HG03565 (cell line): Measurements from ENCODE around the gene APOC3.

Experiments
- ATAC-seq: cut with Tn5 transposase; IDR thresholded peaks from one replicate; pipeline ENCODE4 v1.9.1; 2021; ENCODE audit warnings: mild to moderate bottlenecking, moderate library complexity; ENCODE audit not compliant: unreplicated experiment

Gene APOC3

DNA sequence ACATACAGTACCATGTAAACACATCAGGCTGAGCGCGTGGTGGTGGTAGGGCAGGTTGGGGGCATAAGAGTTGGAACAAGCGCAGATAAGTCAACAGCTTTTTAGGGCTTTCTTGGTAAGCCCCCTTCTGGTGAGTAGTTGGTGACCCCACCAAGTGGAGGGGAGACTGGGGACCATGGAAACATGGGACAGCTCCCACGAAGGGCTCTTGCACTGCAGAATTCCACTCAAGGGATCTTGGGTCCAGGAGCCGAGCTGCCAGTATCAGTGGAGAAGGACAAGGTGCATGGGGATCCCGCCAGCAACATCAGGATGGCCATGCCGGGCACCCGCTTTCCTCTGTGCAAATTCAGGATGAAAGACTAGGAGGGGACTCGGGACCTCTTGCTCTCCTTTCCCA is 14.0 kb downstream of the APOC3 start:
- ATAC-seq, result no peak

DNA sequence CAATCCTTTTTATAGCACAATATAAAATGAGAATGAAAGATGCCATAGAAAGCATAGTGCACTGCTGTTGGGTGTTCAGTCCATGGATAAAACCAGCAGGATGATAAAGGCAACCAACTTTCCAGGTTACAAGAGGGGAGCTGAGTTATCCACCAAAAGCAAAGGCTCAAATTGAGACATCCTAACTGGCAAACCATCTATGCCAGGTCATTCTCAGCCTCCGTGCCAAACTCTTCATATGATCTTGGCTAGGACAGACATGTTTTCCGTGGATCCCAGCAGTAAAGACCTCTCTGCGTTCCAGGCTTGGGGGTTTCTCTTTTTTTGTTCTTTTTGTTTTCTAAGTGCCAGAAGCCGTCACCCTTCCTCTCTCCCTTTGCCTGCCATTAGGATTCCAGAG is 15.0 kb downstream of the APOC3 start:
- ATAC-seq, result no peak

DNA sequence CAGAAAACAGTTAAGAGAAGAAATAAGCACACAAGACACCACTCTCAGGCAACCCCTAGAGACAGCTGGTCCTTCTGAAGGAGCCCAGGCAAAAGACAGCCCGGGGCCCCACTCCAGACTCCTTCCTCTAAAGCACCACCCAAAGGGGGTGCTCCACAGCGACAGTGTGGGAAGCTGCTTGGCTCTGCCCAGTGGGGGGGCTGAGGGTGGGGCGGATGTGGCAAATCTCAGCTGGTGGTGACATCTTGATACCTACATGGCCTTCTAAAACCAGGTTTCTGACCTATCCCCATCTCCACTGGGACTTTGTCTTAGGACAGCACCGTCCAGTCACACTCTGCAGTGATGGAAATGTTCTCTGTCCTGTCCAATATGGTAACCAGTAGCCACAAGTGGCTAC is 17.9 kb downstream of the APOC3 start:
- no peak for ATAC-seq

DNA sequence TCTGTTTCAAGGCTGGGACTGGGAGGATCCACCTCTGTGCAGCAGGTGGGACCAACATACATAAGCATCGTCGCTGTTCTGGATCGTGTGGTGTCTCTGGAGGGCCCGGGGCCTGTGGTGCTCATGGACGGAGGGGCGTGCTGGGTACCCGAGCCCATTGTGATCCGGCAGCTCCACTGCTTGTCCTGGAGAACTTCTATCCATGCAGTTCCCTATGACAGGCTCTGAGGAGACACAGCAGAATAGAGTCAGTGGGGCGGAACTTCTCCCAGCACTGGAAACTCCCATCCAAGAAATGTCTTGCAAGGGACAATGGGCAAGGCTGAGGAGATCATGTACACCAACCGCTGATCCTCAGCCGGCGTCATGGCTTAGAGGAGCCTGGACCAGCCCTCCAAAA is 19.4 kb downstream of the APOC3 start:
- no peak for ATAC-seq

DNA sequence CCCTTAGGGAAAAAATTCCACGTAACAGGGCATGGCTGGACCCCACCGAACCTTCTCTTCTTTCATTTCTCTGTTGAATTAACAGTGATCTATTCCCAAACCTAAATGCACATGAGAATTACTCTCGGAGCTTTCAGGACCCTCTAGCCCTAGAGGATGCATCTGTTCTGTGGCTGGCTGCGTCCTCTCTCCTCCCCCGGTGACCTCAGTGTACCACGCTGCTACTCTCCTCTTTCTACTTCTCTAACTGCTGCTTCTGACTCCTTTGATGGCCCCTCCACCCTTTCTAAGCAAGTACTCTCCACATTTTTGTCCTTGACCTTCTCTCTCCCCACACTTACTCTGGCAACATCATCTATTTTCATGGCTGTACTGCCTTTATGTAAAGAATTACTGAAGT is 19.8 kb downstream of the APOC3 start:
- no peak for ATAC-seq

DNA sequence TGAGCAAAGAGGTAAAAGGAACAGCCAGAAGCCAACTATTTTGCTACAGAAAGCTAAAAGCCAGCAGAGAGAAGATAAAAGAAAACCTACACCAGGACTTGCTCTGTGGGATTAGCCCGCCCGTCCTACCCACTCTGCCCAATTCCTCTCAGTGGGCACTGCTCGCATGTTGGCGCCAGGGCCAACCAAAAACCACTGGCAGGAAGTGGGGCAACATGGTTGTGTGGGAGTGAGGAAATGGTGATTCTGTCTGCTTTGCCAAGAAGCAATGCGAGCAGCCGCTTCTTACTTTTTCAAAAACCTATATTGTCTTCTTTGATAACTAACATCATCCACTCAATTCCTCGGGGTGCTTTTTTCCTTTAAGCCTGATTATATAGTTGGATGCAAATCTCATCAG is 21.9 kb downstream of the APOC3 start:
- no peak for ATAC-seq

DNA sequence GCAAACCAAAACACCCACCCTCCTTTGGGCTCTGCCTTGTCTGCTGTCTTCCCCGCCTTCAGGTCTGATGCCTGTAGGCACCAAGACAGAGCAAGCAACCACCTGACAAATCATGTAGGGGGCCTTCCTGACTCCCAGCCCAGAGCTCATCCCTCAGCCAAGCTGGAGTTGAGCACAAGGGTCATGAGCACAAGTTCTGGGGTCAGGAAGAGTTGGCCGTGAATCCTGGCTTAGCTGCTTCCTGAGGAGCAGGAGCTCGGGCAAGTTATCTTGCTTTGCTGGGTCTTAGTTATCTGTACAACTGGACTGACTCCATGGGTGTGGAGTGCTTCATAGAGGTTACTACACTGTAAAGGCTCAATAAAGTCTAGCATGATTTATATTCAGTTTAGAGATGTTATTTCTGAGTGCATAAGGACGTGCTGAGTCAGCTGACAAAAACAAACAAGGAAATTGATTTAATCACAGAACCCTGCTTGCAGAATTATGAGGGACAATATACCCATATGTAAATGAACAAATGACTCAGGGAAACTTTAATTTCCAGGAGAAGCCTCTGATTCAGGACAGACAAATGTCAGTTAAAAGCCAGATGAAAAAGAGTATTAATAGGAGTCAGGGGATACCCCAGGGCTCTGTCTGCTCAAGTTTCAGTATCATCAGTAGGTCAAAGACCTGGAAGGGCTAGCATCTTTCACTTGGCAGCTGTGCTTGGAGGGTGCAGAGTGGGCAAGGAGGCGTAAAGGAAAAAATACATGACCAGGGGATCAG is 22.7 kb downstream of the APOC3 start:
- ATAC-seq, result no peak

DNA sequence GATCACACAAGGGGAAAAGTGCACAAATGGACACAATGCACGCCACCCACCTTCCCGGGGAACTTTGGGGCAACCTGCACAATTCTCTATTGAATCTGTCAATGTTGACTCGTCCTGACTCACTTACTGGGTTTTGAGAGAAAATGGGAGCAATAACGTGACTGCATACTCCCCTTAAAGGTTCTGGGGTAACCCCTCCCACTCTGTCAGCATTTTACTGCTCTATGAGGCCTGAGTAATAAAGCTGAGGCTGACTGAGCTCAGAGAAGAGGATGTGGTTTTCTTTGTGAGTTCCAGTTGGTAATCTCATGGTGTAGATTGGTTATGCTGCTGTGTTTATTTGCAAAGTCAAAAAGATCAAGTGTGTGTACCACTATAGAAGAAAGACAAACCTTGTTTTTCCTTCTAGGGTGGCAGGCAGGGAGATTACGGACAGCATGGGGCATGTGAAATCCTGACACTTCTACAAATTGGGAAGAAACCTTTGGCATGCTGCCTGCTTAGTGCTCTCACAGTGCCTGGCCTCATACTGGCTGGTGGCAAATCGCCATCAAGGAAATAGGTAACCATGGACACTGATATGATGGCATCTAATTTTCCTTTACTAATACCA is 23.9 kb downstream of the APOC3 start:
- ATAC-seq, result peak; percentile 91

DNA sequence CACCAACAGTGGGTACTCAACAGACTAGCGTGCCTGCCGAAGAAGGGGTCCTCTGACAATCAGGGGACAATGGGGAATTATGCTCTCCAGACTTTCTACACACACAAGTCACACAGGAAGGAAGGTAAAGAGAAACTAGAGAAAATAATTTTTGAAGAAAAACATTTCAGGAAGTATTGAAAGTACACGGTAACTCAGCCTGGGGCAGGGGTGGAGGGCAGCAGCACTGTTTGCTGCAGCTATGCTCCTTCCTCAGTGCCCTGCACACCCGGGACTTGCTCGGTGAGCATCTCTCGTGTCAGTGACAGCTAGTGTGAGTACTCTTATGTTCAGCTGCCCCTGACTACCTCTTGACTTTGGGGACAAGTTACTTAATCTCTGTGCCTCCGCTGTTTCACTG is 25.7 kb downstream of the APOC3 start:
- no peak for ATAC-seq

DNA sequence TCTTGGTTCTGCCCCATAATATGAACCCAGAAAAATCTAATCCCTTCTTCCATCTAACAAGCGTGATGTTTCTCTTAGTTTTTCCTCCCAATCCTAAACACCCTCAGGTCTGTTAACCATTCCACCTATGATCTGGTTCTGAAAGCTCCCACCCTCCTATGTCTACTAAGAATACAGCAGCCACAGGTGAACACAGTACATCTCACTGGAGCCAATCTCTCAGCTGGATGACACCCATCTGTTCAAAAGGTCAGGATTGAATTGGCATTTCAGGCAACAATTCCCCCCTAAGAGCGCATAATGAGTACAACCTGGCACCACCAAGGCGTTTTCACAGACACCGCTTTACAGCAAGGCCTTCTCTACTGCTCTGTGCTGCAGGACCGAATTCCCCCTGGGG is 26.7 kb downstream of the APOC3 start:
- no peak for ATAC-seq

DNA sequence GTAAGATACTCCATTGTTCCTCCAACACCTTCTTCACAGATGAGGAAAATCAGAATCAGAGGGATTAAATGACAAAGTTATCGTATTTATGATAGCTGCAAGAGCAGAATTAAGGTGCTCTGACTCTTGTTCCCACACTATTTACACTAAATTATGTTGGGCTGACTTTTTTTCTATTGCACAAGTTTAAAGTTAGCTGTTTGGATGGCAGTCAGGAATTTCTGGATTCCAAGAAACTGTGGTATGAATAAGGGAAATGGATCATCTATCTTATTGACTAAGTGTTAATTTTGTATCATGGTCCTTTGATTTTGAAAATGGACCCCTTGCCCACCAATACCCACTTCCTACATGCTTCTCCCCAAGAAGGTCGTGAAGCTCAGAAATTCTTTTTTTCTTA is 27.6 kb downstream of the APOC3 start:
- ATAC-seq, result no peak

DNA sequence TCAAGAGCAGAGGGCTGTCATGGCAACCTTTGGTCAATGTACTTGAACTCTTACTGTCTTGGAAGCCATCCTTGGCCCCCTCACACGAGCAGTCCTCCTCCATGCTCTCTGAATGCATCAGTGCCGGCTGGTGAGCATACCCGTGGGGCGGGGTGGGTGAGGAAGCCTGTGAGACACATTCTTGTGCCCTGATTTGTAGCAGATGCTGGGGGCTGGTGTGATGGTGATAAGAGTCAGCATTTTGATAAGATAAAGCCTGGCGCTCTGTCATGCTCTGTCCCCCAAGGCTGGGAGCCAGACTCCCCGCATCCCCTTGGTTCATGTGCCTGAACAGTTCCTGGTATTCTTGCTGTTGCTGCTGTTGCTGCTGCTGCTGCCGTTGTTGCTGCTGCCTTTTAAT is 28.2 kb downstream of the APOC3 start:
- no peak for ATAC-seq

DNA sequence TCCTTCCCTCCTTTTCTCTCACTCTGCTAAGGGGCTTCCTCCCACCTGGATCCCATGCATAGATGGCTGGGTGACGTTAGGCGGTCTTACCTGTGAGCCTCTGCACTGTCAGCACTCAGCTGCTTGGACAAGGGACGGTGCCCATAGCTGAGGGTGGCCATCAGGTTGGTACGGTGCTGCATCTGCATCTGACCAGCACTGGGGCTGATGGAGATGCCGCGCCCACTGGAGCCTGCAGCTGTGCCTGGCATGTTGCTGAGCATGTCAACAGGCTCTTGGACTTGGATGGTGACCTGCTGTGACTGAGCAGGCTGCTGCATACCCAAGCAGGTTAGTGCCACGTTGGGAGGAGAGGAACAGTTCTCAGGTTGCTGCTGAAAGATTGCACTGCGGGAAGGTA is 29.5 kb downstream of the APOC3 start:
- no peak for ATAC-seq

DNA sequence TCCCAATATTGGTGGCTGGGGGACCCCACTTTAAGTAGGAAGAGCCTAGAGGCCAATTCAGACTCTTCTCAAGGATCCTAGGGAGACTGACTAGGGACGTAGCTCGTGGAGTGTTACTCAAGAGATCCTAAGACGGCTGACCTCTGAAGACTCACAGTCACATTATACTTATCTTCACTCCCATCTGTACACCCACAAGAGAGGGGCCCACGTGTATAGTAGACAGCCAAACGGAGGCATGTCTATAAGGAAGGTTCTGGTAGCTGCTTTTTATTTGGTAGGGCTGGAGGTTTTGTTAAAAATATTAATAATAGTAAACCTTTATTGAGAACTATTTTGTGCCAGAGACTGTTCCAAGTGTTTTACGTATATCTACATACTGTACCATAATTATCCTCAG is 30.6 kb downstream of the APOC3 start:
- no peak for ATAC-seq

DNA sequence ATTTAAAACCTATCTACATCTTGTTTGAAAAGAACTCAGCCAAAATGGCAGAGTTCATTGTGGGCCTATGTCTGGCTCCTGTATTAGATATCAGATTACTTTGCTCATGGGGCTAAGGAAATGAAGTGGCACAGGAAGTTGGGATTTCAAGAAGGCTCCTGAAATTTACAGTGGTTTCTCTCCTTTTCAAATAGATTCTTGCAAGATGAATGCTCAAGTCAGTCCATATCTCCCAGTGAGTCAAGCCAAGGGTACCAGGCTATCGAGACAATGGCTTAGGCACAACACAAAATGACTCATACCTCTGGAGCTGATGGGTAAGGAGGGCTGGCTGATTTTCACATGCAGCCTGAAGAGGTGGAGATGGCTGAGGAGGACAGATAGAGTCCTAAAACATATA is 31.8 kb downstream of the APOC3 start:
- ATAC-seq, result no peak

DNA sequence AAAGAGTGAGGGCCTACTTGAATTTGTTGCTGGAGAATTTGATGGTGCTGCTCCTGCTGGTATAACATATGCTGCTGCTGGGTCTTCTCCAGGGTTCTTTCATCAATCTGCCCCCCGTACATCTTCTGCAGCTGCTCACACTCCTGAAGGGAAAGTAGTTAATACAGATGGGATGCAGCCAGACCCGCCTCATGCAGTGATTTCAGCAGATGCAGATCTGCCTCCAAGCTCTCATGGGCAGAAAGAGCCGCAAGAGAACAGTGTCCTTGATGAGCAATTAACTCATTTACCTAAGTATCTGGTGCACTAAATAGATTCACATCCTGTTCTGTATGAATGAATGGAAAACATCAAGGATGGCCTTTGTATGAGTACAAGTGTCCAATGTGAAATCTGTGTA is 32.5 kb downstream of the APOC3 start:
- ATAC-seq, result no peak

DNA sequence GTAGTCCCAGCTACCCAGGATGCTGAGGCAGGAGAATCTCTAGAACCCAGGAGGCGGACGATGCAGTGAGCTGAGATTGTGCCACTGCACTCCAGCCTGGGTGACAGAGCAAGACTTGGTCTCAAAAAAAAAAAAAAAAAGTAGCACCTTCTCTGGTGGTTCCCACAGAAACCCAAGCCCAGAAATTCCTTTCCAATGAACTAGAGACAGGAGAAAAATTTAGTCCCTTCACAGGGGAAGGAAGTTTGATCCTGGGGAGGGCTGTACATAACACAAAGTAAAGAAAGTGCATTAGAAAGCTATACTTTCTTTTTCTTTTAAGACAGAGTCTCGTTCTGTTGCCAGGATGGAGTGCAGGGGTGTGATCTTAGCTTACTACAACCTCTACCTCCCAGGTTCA is 33.2 kb downstream of the APOC3 start:
- no peak for ATAC-seq

DNA sequence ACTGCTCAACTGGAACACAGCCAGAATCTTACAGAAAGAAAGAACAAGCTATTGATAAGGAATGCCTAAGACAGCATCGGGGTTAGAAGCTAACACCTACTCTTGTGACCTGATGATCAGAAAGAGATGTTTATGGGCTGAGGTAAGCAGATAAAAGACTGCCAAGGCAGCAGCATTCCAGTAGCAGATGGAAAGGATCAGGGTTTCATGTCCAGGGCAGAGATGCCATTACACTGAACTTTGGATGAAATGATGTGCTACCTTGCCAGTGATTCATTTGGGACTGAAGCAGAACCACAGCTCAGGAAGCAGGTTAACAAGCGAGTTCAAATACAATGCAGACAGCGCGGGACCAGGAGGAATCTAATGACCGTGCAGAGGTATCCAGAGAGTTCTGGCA is 34.8 kb downstream of the APOC3 start:
- no peak for ATAC-seq

DNA sequence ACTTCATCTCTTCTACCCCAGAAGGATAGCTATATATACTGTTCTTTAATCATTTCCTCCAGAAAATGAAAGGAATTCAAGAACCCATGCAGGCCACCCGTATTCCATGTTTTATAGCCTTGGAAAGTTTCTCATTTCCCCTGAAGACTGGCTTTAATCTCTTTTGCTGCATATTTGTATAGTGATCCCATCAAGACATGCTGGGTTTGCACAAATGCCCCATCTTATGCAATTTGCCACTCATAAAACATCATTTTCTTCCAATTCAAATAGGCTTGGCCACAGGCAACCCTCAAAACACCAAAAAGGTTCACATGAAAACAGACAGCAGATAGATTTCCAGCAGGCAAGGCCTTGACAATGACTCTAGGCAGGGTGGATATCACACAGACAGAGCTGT is 36.0 kb downstream of the APOC3 start:
- ATAC-seq, result no peak

DNA sequence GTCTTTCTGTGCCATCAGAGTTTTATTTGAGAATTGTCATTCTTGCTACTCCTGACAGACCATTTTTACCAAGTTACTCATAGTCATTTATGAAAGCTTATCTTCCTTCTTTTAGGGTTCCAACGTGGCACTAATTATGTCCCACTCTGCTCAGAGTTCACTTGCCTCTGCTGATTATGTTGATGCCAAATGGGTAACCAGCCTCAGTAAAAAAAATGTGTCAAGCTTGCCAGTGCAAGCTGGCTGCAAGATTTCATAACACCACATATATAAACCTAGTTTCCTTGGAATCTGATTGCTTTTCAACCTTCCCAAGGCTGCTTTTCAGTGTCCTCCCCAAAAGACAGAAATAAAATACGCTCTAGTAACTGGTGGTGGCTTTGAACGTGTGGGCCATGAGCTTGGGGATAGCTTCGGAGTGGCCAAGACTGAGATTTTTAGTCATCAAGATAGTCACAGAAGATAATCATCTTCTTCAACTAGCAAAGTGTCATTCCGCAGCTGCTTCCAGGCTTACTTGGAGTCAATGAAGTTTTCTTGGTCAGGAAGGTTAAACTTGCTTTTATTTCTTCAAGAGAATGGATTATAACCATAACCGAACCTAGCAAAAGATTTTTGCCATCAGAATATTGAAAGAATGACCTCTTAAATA is 37.2 kb downstream of the APOC3 start:
- no peak for ATAC-seq

DNA sequence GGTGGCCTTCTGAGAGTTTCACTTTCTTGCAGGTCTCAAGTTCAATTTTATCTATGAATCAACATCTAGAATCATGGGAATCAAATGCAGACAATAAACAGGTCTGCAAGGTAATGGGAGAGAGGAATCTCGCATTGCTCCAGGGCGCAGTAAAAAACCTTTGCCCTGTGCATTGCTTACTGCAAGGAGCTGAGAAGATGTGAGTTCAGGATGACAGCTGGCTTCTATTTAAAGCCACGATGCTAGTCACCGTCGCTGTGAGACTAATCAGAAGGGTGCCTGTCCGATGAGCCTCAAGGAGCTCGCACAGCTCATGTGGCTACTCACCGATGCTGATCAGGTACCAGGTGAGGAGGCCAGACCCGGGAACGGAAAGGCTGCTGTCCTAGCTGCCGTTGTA is 37.9 kb downstream of the APOC3 start:
- no peak for ATAC-seq

DNA sequence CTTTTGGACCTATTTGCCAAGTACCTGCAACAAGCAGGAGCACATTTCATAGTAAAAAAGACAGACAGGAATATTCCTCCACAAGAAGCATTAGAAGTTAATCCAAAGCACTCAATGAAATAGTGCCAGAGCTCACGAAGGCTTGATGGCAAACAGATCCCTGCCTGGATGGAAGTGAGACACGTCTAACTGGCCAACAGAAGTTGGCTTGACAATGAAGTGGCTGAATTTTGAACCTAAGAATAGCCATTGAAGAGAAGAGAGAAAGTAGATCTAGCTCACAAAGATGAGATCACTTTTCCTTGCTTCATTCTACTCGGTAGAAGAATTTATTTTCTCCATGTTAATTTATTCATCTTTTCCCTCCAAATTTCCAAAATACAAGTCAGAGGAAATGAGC is 38.4 kb downstream of the APOC3 start:
- ATAC-seq, result no peak
